Measurements from ENCODE around the gene SULF2. TPM values are rescaled to one million over a fixed set of nuclear protein-coding genes. Genes with fewer than 3 reads are reported as not detected.
A peak's percentile ranks its signal among the peaks of the same experiment; 100 is the strongest.

SULF2 gene
- total RNA-seq, 1 donor from 2014 or later, result 0.20 TPM

GRCh38 chr20:47785854-47786764 is 828 bp upstream of the SULF2 start:
- Mint-ChIP-seq H3K36me3 (ENCODE audit: low read depth) (no peaks in the 10 kb centered on the region), H3K27ac (no peak overlapping the region), H3K4me3 (peak overlapping the region; percentile 86), H3K27me3 (peaks cover 40% of the 10 kb centered on the region), H3K4me1 (peaks cover 18% of the 10 kb centered on the region), H3K9me3 (no peaks in the 10 kb centered on the region)
- TF ChIP-seq, protein P1, sequence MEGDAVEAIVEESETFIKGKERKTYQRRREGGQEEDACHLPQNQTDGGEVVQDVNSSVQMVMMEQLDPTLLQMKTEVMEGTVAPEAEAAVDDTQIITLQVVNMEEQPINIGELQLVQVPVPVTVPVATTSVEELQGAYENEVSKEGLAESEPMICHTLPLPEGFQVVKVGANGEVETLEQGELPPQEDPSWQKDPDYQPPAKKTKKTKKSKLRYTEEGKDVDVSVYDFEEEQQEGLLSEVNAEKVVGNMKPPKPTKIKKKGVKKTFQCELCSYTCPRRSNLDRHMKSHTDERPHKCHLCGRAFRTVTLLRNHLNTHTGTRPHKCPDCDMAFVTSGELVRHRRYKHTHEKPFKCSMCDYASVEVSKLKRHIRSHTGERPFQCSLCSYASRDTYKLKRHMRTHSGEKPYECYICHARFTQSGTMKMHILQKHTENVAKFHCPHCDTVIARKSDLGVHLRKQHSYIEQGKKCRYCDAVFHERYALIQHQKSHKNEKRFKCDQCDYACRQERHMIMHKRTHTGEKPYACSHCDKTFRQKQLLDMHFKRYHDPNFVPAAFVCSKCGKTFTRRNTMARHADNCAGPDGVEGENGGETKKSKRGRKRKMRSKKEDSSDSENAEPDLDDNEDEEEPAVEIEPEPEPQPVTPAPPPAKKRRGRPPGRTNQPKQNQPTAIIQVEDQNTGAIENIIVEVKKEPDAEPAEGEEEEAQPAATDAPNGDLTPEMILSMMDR (IDR thresholded peaks at IDR 0.05), result no peak
- DNase-seq (peak; percentile 38), ATAC-seq (ENCODE audit: low read depth) (peak; percentile 49)
- intact Hi-C loops (cut with micrococcal nuclease), result loop anchor here (1.0 kb wide), 3 partner anchors 61 to 835 kb away; no protein-coding TSS in a partner anchor
- CTCF ChIA-PET, result interaction anchor here (0.7 to 2.4 kb wide), 10 partner anchors 7 to 838 kb away, joined by 3 to 42 read pairs (median 4); no protein-coding TSS in a partner anchor
- POLR2A ChIA-PET, result no interaction called here

DNA sequence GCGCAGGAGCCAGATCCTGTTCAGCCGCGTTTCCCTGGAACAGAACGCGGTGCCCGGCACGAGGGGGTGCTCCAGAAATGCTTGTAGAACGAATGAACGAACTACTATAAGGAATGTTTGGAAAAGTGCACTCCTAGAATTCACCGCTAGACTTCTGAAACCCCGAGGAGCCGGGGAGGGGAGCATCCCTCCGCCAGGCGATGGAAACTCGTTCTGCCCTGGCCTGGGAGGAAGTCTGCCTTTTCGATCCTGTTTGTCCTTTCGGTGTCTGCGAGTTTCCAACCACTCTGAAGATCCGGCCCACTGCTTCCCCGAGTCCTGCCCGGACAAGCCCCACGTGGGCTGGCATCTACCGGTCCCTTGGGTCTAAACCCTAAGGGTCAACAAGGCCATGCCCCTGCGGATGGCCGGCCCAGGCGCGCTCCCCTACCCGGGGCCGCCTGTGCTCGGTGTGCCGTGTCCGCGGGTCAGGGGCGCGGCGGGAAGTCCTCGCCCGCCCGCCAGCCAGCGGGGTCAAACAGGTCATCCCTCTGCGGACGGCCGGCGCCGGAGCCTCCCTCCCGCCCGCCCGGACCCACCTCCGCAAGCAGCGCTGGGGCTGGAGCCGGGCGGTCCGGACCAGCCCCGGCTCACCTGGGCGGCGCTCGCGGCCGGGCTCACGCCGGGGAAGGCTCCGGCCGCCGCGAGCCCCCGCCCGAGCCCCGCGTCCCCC is 526 bp downstream of the SULF2 start:
- ChIA-PET POLR2A (no interaction called here), CTCF (interaction anchor here (1.6 kb wide), 1 partner anchor 836 kb away, joined by 7 read pairs; no protein-coding TSS in a partner anchor)
- H3K27me3 Mint-ChIP-seq, result peaks cover 38% of the 10 kb centered on the region
- H3K27ac Mint-ChIP-seq, result no peak overlapping the region
- DNase-seq, result no peak
- intact Hi-C loops (cut with micrococcal nuclease), result no loop called here
- peak overlapping the region; percentile 59 for H3K4me3 Mint-ChIP-seq
- H3K4me1 Mint-ChIP-seq, result peaks cover 18% of the 10 kb centered on the region
- TF ChIP-seq, protein P1 (IDR thresholded peaks at IDR 0.05), result no peak
- H3K9me3 Mint-ChIP-seq, result no peaks in the 10 kb centered on the region
- ATAC-seq (ENCODE audit: low read depth), result peak; percentile 25
- no peaks in the 10 kb centered on the region for H3K36me3 Mint-ChIP-seq (ENCODE audit: low read depth)

DNA sequence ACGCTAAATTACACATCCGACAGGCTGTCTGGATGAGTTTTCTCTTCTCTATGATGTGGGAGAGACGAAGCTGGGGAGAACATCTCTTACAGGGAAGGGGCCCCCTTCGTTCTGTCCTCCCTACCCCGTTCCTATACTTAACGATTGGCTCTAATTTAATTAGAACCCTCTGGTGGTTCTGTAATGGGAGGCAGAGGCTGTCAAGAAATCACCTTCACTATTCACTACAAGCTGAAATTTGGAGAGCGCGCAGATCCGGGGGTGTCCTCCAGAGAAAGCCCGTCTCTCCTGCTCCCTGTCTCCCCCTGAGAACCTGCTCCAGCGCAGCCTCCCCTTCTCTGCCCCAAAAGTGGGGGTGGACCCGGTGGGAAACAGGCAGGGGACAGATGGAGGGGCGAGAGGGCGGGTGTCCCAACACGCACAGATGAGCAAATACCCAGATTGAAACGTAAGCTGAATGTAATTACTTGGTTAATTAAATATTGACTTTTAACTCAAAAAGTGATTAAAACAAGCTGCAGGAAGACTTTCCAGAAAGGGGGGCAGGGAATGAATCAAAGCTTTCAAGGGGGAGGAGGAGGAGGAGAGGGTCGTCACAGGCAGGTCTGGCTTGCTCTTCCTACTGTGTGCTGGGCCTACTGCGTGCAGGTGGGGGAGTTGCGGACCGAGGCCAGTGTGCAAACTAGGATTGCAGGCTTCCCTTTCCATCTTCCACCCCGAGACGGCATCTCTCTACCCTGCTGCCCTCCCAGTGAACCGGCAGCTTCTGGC is 1.3 kb downstream of the SULF2 start:
- TF ChIP-seq, protein P1 (IDR thresholded peaks at IDR 0.05), result no peak
- intact Hi-C loops (cut with micrococcal nuclease), result no loop called here
- peaks cover 37% of the 10 kb centered on the region for H3K27me3 Mint-ChIP-seq
- H3K36me3 Mint-ChIP-seq (ENCODE audit: low read depth), result no peaks in the 10 kb centered on the region
- peaks cover 18% of the 10 kb centered on the region for H3K4me1 Mint-ChIP-seq
- ATAC-seq (ENCODE audit: low read depth), result no peak
- DNase-seq, result no peak
- ChIA-PET POLR2A (interaction anchor here (0.7 kb wide), 1 partner anchor 33 kb away, joined by 3 read pairs; no protein-coding TSS in a partner anchor), CTCF (interaction anchor here (1.6 kb wide), 1 partner anchor 836 kb away, joined by 7 read pairs; no protein-coding TSS in a partner anchor)
- H3K9me3 Mint-ChIP-seq, result no peaks in the 10 kb centered on the region
- H3K4me3 Mint-ChIP-seq, result peak overlapping the region; percentile 59
- H3K27ac Mint-ChIP-seq, result no peak overlapping the region

DNA sequence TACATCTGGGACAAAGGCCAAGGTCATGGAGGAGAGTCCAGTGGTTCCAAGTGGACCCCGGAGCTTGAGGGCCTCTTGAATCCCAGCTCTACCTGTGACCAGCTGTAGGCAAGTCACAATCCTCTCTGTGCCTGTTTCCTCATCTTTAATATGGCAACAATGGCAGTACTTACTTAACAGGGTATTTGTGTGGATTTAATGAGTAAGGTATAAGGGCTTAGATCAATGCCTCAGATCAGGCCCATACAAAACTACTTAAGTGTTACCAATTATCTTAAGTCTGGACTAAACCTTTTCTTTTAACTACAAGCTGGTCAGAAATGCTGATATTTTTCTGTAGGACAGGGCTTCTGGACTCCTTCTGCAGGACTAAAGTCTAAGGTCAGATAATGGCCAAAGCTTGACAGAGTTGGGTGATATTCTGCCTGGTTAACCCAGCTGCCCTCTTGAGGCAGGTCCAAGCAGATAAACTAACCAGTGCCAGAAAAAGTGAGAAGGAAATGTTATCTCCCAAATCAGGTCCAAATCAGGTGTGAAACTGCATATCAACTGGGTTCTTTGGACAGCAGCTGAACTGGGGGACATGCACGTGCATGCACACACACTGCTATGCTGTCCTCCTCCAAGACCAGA is 2.2 kb downstream of the SULF2 start:
- Mint-ChIP-seq H3K4me3 (no peak overlapping the region), H3K27me3 (peaks cover 31% of the 10 kb centered on the region), H3K36me3 (ENCODE audit: low read depth) (no peaks in the 10 kb centered on the region), H3K27ac (no peak overlapping the region), H3K9me3 (no peaks in the 10 kb centered on the region), H3K4me1 (peaks cover 18% of the 10 kb centered on the region)
- TF ChIP-seq, protein P1 (IDR thresholded peaks at IDR 0.05), result no peak
- ATAC-seq (ENCODE audit: low read depth), result no peak
- ChIA-PET CTCF (interaction anchor here (1.6 kb wide), 1 partner anchor 837 kb away, joined by 7 read pairs; no protein-coding TSS in a partner anchor), POLR2A (no interaction called here)
- intact Hi-C loops (cut with micrococcal nuclease), result no loop called here
- no peak for DNase-seq
